ENCODE data around the gene C2orf72.

C2orf72 gene

DNA sequence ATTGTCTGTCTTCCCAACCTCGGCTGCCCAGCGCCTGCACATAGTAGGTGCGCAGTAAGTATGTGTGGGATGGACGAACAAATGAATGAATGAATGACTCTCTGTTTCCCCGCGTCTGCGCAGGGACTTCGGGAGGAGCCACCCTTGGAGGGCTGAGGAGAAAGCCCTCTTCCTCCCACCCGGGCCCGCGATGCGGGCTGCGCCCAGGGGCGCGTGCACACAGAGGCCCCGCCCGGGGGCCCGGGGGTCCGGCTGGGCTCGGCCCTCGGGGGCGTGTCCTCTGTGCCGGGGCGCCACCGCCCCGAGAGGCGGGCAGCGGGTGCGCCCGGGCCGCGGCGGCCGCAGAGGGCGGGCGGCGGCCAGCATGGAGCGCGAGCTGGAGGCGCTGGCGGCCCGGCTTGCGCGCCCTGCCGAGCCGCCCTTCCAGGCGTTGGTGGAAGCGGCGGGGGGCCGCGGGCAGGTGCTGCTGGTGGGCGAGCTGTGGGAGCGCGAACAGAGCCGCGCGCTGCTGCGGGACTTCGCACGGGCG lies at the start of gene C2orf72:
TSS of gene C2orf72 (plus strand) at position 322 of the 529 bp plus-strand sequence. CDS start at position 365, 43 bp downstream.
- Histone ChIP-seq H3K9ac (ENCODE audit: low read depth, low read length) (no peak within 1 kb of the TSS), H3K27ac (ENCODE audit: low read depth, low read length) (no peak within 1 kb of the TSS), H3K4me1 (ENCODE audit: control insufficient read depth, insufficient read depth, low read length) (no peaks in the 10 kb centered on the region), H3K4me3 (ENCODE audit: low read depth, low read length) (peak within 1 kb of the TSS; percentile 65), H3K27me3 (ENCODE audit: control insufficient read depth, insufficient read depth, low read length) (peaks cover 60% of the 10 kb centered on the region), H3K36me3 (ENCODE audit: control insufficient read depth, insufficient read depth, low read length) (no peaks in the 10 kb centered on the region), H3K9me3 (ENCODE audit: control insufficient read depth, insufficient read depth, low read length) (no peaks in the 10 kb centered on the region)

DNA sequence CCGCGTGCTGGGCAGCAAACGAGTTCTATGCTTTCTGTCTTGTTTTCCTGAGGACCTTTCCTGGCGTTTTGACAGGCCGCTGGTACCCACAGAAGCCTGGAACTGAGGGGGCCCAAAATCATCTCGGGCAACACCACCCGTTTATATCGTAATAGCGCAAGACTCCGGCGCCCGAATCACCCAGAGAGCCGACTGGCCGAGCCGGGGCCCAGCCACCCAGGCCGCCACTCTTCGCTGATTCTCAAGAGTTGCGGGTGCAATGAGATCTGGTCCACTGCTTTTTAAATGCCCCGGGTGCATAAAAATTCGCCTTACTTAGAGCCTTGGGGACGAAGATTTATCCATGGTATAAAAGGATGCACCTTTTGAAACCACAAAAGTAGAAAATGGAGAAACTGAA lies 47.6 kb upstream of the C2orf72 start:
- Histone ChIP-seq H3K27me3 (ENCODE audit: control insufficient read depth, insufficient read depth, low read length) (peaks cover 3% of the 10 kb centered on the region; the same call in 1 of the 2 replicates), H3K4me1 (ENCODE audit: control insufficient read depth, insufficient read depth, low read length) (peaks cover 7% of the 10 kb centered on the region), H3K4me3 (ENCODE audit: low read depth, low read length) (no peak overlapping the region), H3K27ac (ENCODE audit: low read depth, low read length) (no peak overlapping the region), H3K9me3 (ENCODE audit: control insufficient read depth, insufficient read depth, low read length) (no peaks in the 10 kb centered on the region), H3K9ac (ENCODE audit: low read depth, low read length) (no peak overlapping the region), H3K36me3 (ENCODE audit: control insufficient read depth, insufficient read depth, low read length) (no peaks in the 10 kb centered on the region)

DNA sequence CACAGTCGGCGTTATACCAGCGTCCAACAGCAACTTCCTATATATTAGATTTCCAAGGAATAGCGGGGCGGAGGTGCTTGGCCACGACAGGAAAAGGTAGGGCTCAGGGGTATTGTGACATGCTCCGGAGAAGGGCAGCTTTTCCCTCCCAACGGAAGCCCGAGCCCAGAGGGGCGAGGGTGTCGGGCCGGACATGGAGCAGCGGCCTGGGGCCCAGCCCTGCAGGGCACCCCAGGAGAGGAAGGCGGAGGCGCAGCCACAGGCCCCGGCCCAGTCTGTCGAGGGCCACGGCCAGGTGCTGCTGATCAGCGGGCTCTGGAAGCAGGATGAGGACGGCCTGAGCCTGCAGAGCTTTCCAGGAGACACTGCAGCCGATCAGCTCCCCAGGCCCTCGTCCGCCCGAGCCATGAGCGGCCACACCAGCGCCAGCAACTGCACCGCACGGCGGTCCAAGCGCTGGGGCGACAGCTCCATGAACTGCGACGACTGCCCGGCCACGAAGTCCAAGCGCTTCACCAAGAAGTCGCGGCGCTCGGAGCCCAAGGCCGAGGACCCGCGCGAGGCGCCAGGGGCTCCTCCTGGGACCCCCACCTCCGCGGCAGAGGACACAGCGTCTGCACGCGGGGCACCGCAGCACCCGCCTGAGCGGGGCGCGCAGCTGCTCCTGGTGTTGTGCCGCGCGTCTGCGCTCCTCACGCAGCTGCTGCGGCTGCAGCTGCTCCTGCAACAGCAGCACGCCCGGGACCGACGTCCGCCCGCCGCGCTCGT lies 47.0 kb upstream of the C2orf72 start:
- Histone ChIP-seq H3K9ac (ENCODE audit: low read depth, low read length) (no peak overlapping the region), H3K9me3 (ENCODE audit: control insufficient read depth, insufficient read depth, low read length) (no peaks in the 10 kb centered on the region), H3K36me3 (ENCODE audit: control insufficient read depth, insufficient read depth, low read length) (no peaks in the 10 kb centered on the region), H3K4me1 (ENCODE audit: control insufficient read depth, insufficient read depth, low read length) (peaks cover 7% of the 10 kb centered on the region), H3K27ac (ENCODE audit: low read depth, low read length) (no peak overlapping the region), H3K27me3 (ENCODE audit: control insufficient read depth, insufficient read depth, low read length) (peaks cover 3% of the 10 kb centered on the region; the same call in 1 of the 2 replicates), H3K4me3 (ENCODE audit: low read depth, low read length) (no peak overlapping the region)

DNA sequence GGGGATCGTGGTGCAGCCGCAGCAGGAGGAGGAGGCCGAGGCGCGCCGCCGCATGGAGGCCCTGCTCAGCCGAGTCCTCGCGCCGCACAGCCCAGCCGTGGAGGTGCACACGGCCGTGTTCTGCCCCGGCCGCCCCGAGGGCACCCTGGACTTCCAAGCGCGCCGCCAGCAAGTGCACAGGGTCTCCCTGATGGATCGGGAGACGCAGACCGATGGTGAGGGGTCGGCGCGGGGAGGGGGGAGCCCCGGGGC lies 46.5 kb upstream of the C2orf72 start:
- no peaks in the 10 kb centered on the region for H3K36me3 ChIP-seq (ENCODE audit: control insufficient read depth, insufficient read depth, low read length)
- H3K9me3 ChIP-seq (ENCODE audit: control insufficient read depth, insufficient read depth, low read length): no peaks in the 10 kb centered on the region
- H3K4me1 ChIP-seq (ENCODE audit: control insufficient read depth, insufficient read depth, low read length): peaks cover 7% of the 10 kb centered on the region
- no peak overlapping the region for H3K4me3 ChIP-seq (ENCODE audit: low read depth, low read length)
- peaks cover 3% of the 10 kb centered on the region; the same call in 1 of the 2 replicates for H3K27me3 ChIP-seq (ENCODE audit: control insufficient read depth, insufficient read depth, low read length)
- no peak overlapping the region for H3K27ac ChIP-seq (ENCODE audit: low read depth, low read length)
- no peak overlapping the region for H3K9ac ChIP-seq (ENCODE audit: low read depth, low read length)

DNA sequence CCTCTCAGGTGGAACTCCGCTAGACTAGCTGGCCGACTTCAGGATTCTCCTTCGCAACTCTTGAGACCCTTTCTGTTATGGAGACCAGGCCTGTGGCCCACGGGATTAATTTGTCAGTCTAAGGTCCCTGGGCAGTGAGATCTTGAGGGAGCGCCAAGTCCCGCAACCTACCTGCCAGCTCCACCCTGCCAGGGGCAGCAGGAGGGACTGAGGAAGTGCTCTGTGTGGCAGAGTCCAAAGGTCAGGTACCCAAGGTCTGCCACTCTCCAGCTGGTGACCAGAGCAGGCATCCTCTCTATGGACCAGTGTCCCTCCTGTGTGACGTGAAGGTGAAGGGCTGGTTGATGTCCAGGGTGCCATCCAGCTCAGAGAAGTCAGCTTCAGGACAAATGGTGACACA lies 45.7 kb upstream of the C2orf72 start:
- H3K4me3 ChIP-seq (ENCODE audit: low read depth, low read length): no peak overlapping the region
- peaks cover 5% of the 10 kb centered on the region for H3K4me1 ChIP-seq (ENCODE audit: control insufficient read depth, insufficient read depth, low read length)
- no peaks in the 10 kb centered on the region for H3K9me3 ChIP-seq (ENCODE audit: control insufficient read depth, insufficient read depth, low read length)
- H3K27ac ChIP-seq (ENCODE audit: low read depth, low read length): no peak overlapping the region
- H3K27me3 ChIP-seq (ENCODE audit: control insufficient read depth, insufficient read depth, low read length): peaks cover 3% of the 10 kb centered on the region; the same call in 1 of the 2 replicates
- H3K9ac ChIP-seq (ENCODE audit: low read depth, low read length): no peak overlapping the region
- no peaks in the 10 kb centered on the region for H3K36me3 ChIP-seq (ENCODE audit: control insufficient read depth, insufficient read depth, low read length)

DNA sequence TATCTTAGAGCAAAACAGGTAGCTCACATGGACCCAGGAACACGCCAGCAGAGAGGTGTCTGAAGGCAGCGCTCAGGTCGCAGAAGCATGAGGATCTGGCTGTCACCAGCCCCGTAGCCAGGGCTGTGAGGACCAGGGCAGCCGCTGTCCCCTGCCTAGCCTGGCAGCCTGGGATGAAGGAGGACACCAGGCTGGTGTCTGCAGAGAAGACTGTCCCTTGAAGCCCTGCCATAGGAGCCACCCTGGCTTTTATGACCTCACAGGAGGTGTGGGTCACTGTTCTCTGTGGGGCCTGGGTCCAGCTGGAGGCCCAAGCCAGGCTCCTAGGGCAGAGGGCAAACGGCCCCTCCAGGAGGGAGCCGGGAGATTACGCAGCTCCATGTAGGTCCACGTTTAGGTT lies 41.5 kb upstream of the C2orf72 start, which contains the start of gene SPATA3:
TSS of gene SPATA3 (plus strand) at position 301 of the 400 bp plus-strand sequence. CDS start 113 bp downstream, outside the sequence.
- no peak within 1 kb of the TSS for H3K27ac ChIP-seq (ENCODE audit: low read depth, low read length)
- H3K9ac ChIP-seq (ENCODE audit: low read depth, low read length): no peak within 1 kb of the TSS
- no peaks in the 10 kb centered on the region for H3K9me3 ChIP-seq (ENCODE audit: control insufficient read depth, insufficient read depth, low read length)
- H3K4me3 ChIP-seq (ENCODE audit: low read depth, low read length): no peak within 1 kb of the TSS
- H3K36me3 ChIP-seq (ENCODE audit: control insufficient read depth, insufficient read depth, low read length): no peaks in the 10 kb centered on the region
- H3K4me1 ChIP-seq (ENCODE audit: control insufficient read depth, insufficient read depth, low read length): no peaks in the 10 kb centered on the region
- no peaks in the 10 kb centered on the region for H3K27me3 ChIP-seq (ENCODE audit: control insufficient read depth, insufficient read depth, low read length)

DNA sequence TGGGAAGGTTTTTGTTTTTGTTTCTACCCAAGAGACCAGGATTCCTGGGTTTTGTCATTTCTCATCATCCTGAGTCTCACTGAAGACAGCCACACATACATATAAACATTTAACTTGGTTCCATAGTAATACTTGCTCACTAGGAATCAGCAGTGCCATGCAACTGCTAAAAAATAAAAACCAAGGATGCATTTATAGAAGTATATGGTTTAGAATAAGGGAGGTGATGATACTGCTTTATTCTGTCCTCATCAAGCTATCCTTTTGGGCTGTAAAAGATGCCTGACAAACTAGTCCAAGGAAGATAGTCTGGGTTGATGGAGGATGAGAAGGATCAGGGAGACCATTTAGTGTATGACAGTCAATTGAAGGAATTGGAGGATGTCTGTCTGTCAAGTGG lies 40.7 kb upstream of the C2orf72 start:
- Histone ChIP-seq H3K27me3 (ENCODE audit: control insufficient read depth, insufficient read depth, low read length) (no peaks in the 10 kb centered on the region), H3K4me1 (ENCODE audit: control insufficient read depth, insufficient read depth, low read length) (no peaks in the 10 kb centered on the region), H3K9ac (ENCODE audit: low read depth, low read length) (no peak overlapping the region), H3K4me3 (ENCODE audit: low read depth, low read length) (no peak overlapping the region), H3K27ac (ENCODE audit: low read depth, low read length) (no peak overlapping the region), H3K36me3 (ENCODE audit: control insufficient read depth, insufficient read depth, low read length) (no peaks in the 10 kb centered on the region), H3K9me3 (ENCODE audit: control insufficient read depth, insufficient read depth, low read length) (no peaks in the 10 kb centered on the region)

DNA sequence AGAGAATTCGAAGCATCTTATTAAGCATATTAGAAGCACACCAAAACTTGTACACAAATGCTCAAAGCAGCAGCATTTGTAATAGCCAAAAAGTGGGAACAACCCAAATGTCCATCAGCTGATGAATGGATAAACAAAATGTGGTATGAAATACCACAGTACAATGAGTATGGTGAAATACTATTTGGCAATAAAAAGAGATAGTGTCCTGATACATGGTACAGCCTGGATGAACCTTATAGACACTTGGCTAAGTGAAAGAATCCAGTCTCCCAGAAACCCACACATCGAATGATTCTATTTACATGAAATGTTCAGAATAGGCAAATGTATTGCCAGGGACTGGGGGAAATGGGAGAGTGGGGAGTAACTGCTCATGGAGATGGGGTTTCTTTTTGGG lies 38.4 kb upstream of the C2orf72 start:
- Histone ChIP-seq H3K27me3 (ENCODE audit: control insufficient read depth, insufficient read depth, low read length) (no peaks in the 10 kb centered on the region), H3K27ac (ENCODE audit: low read depth, low read length) (no peak overlapping the region), H3K9me3 (ENCODE audit: control insufficient read depth, insufficient read depth, low read length) (no peaks in the 10 kb centered on the region), H3K36me3 (ENCODE audit: control insufficient read depth, insufficient read depth, low read length) (no peaks in the 10 kb centered on the region), H3K4me3 (ENCODE audit: low read depth, low read length) (no peak overlapping the region), H3K9ac (ENCODE audit: low read depth, low read length) (no peak overlapping the region), H3K4me1 (ENCODE audit: control insufficient read depth, insufficient read depth, low read length) (no peaks in the 10 kb centered on the region)

DNA sequence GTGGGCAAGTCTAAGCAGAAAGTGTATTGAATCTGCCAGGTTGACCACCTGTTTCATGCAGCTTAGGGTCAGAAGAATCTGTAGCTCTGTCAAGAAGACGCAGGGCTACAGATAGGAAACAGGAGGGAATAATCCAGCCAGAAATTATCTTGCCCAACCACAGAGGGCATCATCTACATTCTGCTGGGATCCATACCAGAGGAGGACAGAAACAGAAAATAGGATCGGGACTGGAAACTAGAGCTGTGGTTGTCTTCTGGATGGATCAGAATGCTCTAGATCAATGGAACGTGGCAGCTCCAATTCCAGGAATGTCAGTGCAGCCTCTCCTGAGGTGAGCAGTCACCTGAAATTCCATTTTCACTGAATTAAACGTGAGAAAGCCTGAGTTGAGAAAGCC lies 37.8 kb upstream of the C2orf72 start:
- Histone ChIP-seq H3K4me1 (ENCODE audit: control insufficient read depth, insufficient read depth, low read length) (no peaks in the 10 kb centered on the region), H3K4me3 (ENCODE audit: low read depth, low read length) (no peak overlapping the region), H3K27me3 (ENCODE audit: control insufficient read depth, insufficient read depth, low read length) (no peaks in the 10 kb centered on the region), H3K27ac (ENCODE audit: low read depth, low read length) (no peak overlapping the region), H3K36me3 (ENCODE audit: control insufficient read depth, insufficient read depth, low read length) (no peaks in the 10 kb centered on the region), H3K9me3 (ENCODE audit: control insufficient read depth, insufficient read depth, low read length) (no peaks in the 10 kb centered on the region), H3K9ac (ENCODE audit: low read depth, low read length) (no peak overlapping the region)

DNA sequence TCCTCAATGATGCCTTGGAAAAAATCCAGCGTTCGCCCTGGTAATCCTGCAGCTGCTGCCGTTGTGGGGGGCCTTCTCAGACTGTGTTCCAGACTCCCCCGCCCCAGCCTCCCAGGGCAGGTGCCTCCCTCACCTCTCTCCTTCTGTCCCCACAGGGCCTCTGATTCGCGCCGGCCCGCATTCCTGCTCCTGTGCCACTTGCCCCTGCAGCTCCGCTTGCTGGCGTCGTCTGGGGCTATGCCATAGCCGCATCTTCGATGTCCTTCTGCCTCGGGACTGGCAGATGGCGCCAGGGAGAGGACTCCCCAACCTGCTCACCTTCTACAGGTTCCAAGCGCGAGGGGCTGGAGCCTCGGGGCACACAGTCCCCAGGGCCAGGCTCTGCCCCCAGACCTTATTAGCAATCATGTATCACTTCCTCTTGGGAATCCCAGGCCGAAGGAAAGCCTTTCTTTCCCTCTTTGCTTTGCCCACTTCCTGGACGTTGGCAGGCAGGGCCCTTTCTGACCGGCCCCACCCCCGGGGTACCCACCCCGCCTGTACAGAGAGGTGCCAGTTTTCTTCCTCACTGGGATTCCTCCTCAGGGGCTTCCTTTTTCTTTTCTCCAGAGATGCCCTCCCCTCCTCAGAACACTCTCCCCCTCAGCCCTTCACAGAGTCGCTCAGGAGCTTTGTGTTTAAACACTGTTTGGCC lies 37.0 kb upstream of the C2orf72 start:
- H3K4me3 ChIP-seq (ENCODE audit: low read depth, low read length): no peak overlapping the region
- H3K9ac ChIP-seq (ENCODE audit: low read depth, low read length): no peak overlapping the region
- no peaks in the 10 kb centered on the region for H3K27me3 ChIP-seq (ENCODE audit: control insufficient read depth, insufficient read depth, low read length)
- no peak overlapping the region for H3K27ac ChIP-seq (ENCODE audit: low read depth, low read length)
- H3K4me1 ChIP-seq (ENCODE audit: control insufficient read depth, insufficient read depth, low read length): no peaks in the 10 kb centered on the region
- H3K36me3 ChIP-seq (ENCODE audit: control insufficient read depth, insufficient read depth, low read length): no peaks in the 10 kb centered on the region
- no peaks in the 10 kb centered on the region for H3K9me3 ChIP-seq (ENCODE audit: control insufficient read depth, insufficient read depth, low read length)

DNA sequence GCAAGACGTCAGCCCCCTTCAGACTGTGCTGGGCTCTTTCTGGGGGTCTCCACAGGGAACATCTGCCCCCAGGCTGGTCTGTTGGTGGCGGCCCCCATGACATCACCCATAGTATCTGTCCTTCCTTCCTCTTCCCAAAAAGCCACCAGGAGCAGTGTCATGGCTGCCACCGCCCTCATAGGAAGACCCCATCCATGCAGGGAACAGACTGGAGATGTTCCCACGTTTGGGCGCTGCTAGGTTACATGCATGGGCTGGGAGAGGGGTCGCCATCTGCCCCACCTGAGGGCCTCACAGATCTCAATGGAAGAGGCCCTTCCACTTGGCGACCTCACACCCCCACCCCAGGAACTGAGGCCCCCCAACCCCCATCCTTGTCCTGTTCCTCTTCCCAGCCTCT lies 36.3 kb upstream of the C2orf72 start:
- Histone ChIP-seq H3K27ac (ENCODE audit: low read depth, low read length) (no peak overlapping the region), H3K4me3 (ENCODE audit: low read depth, low read length) (no peak overlapping the region), H3K9me3 (ENCODE audit: control insufficient read depth, insufficient read depth, low read length) (no peaks in the 10 kb centered on the region), H3K9ac (ENCODE audit: low read depth, low read length) (no peak overlapping the region), H3K27me3 (ENCODE audit: control insufficient read depth, insufficient read depth, low read length) (no peaks in the 10 kb centered on the region), H3K36me3 (ENCODE audit: control insufficient read depth, insufficient read depth, low read length) (no peaks in the 10 kb centered on the region), H3K4me1 (ENCODE audit: control insufficient read depth, insufficient read depth, low read length) (no peaks in the 10 kb centered on the region)

All from HUES48 (cell line).